ENCODE measurements around the gene FAM222A. TPM values are rescaled to one million over a fixed set of nuclear protein-coding genes. Genes with fewer than 3 reads are reported as not detected.

The FAM222A gene
- total RNA-seq, 3 donors from 2014 or later (not counting 1 experiment from before 2014, with no cell fraction given) = 3.1 to 6.6 (median 4.0) TPM

DNA sequence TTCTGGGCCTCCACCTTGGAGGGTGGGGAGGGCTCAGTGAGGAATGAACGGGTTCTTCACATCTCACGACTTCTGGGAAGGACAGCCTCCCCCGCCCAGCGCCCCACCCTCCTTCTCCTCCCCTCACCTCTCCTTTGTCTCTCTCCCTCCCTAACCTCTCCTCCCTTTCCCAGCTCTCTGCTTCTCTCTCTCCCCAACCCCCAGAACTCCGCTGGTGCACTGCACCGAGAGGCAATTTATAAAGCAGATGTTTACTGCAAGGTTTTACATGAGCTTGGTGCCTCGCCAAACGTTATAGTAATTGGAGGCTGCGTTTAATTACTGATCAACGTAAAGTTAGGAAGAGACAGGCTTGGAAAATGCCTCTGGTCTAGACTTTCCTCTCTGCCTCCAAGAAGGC is 42.9 kb upstream of the FAM222A start:
- DNase-seq (no peak), ATAC-seq (no peak)
- no peak overlapping the region for H3K4me3 ChIP-seq (ENCODE audit: low read length)
- 61% methylated on average over 10 of the region's 10 CpGs for WGBS (ENCODE audit: insufficient coverage)
- H3K4me1 Mint-ChIP-seq = no peaks in the 10 kb centered on the region
- no peaks in the 10 kb centered on the region for H3K4me1 ChIP-seq (ENCODE audit: control insufficient read depth, insufficient read depth, low read length)
- H3K9me3 Mint-ChIP-seq = no peaks in the 10 kb centered on the region
- peaks cover 6 to 7% of the 10 kb centered on the region in 2 donors for H3K27me3 Mint-ChIP-seq (ENCODE audit: low read depth in 2 of 2)
- no peaks in the 10 kb centered on the region for H3K9me3 ChIP-seq (ENCODE audit: control insufficient read depth, insufficient read depth, low read length)
- H3K27ac ChIP-seq (ENCODE audit: low read length) = no peak overlapping the region
- no peaks in the 10 kb centered on the region for H3K36me3 ChIP-seq (ENCODE audit: control insufficient read depth, insufficient read depth, low read length)
- H3K27ac Mint-ChIP-seq = no peak overlapping the region
- TF ChIP-seq, protein P1, sequence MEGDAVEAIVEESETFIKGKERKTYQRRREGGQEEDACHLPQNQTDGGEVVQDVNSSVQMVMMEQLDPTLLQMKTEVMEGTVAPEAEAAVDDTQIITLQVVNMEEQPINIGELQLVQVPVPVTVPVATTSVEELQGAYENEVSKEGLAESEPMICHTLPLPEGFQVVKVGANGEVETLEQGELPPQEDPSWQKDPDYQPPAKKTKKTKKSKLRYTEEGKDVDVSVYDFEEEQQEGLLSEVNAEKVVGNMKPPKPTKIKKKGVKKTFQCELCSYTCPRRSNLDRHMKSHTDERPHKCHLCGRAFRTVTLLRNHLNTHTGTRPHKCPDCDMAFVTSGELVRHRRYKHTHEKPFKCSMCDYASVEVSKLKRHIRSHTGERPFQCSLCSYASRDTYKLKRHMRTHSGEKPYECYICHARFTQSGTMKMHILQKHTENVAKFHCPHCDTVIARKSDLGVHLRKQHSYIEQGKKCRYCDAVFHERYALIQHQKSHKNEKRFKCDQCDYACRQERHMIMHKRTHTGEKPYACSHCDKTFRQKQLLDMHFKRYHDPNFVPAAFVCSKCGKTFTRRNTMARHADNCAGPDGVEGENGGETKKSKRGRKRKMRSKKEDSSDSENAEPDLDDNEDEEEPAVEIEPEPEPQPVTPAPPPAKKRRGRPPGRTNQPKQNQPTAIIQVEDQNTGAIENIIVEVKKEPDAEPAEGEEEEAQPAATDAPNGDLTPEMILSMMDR (IDR thresholded peaks at IDR 0.05) = no peak
- H3K4me3 Mint-ChIP-seq = no peak overlapping the region
- H3K36me3 Mint-ChIP-seq = no peaks in the 10 kb centered on the region
- intact Hi-C loops (cut with micrococcal nuclease) = no loop called here
- H3K27me3 ChIP-seq (ENCODE audit: control insufficient read depth, insufficient read depth, low read length) = no peaks in the 10 kb centered on the region

DNA sequence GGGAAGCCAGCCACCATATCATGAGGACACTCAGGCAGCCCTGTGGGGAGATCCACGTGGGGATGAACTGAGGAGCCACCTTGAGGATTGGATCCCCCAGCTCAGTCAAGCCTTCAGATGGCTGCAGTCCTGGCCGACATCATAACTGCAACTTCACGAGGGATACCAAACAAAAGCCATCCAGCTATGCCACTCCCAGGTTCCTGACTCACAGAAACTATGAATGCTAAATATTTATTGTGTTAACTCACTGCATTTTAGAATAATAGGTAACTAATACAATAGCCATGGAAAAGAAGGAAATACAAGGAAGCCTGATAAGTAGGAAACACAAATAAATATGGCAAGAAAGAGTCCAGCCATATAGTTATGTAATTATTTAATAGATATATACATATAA is 42.1 kb upstream of the FAM222A start:
- TF ChIP-seq, protein P1 (IDR thresholded peaks at IDR 0.05) = no peak
- H3K27me3 ChIP-seq (ENCODE audit: control insufficient read depth, insufficient read depth, low read length) = no peaks in the 10 kb centered on the region
- DNase-seq (no peak), ATAC-seq (no peak)
- 83% methylated on average over 3 of the region's 3 CpGs for WGBS (ENCODE audit: insufficient coverage)
- intact Hi-C loops (cut with micrococcal nuclease) = no loop called here
- Mint-ChIP-seq H3K9me3 (no peaks in the 10 kb centered on the region), H3K4me1 (no peaks in the 10 kb centered on the region), H3K27ac (no peak overlapping the region), H3K4me3 (no peak overlapping the region), H3K27me3 (ENCODE audit: low read depth in 2 of 2) (peaks cover 6 to 7% of the 10 kb centered on the region in 2 donors), H3K36me3 (no peaks in the 10 kb centered on the region)
- H3K27ac ChIP-seq (ENCODE audit: low read length) = no peak overlapping the region
- no peaks in the 10 kb centered on the region for H3K9me3 ChIP-seq (ENCODE audit: control insufficient read depth, insufficient read depth, low read length)
- no peaks in the 10 kb centered on the region for H3K36me3 ChIP-seq (ENCODE audit: control insufficient read depth, insufficient read depth, low read length)
- no peaks in the 10 kb centered on the region for H3K4me1 ChIP-seq (ENCODE audit: control insufficient read depth, insufficient read depth, low read length)
- H3K4me3 ChIP-seq (ENCODE audit: low read length) = no peak overlapping the region

DNA sequence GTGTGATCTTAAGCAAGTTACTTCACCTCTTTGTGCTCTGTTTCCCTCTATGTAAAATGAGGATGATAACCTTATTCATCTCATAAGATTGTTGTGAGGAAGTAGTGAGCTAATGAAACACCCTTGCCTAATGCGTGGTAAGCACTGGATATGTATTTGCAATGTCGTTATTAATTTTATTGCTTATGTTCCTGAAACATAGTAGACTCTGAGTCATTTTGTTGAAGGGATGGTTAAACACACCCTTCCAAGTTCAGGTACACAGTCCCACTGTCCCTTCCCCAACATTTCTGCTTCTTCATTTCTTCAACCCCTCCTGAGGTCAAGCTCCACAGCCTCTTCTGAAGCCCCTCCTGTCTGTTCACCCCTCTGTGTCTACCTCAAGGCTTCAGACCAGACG is 40.2 kb upstream of the FAM222A start:
- Histone ChIP-seq H3K27me3 (ENCODE audit: control insufficient read depth, insufficient read depth, low read length) (no peaks in the 10 kb centered on the region), H3K9me3 (ENCODE audit: control insufficient read depth, insufficient read depth, low read length) (no peaks in the 10 kb centered on the region), H3K36me3 (ENCODE audit: control insufficient read depth, insufficient read depth, low read length) (no peaks in the 10 kb centered on the region), H3K4me1 (ENCODE audit: control insufficient read depth, insufficient read depth, low read length) (no peaks in the 10 kb centered on the region), H3K27ac (ENCODE audit: low read length) (no peak overlapping the region), H3K4me3 (ENCODE audit: low read length) (no peak overlapping the region)
- WGBS (ENCODE audit: insufficient coverage) = 91% methylated on average over 3 of the region's 3 CpGs
- Mint-ChIP-seq H3K36me3 (no peaks in the 10 kb centered on the region), H3K27ac (no peak overlapping the region), H3K9me3 (no peaks in the 10 kb centered on the region), H3K4me1 (no peaks in the 10 kb centered on the region), H3K4me3 (no peak overlapping the region), H3K27me3 (ENCODE audit: low read depth in 2 of 2) (peaks cover 6 to 7% of the 10 kb centered on the region in 2 donors)
- TF ChIP-seq, protein P1 (IDR thresholded peaks at IDR 0.05) = no peak
- ATAC-seq (no peak), DNase-seq (no peak)
- intact Hi-C loops (cut with micrococcal nuclease) = no loop called here

DNA sequence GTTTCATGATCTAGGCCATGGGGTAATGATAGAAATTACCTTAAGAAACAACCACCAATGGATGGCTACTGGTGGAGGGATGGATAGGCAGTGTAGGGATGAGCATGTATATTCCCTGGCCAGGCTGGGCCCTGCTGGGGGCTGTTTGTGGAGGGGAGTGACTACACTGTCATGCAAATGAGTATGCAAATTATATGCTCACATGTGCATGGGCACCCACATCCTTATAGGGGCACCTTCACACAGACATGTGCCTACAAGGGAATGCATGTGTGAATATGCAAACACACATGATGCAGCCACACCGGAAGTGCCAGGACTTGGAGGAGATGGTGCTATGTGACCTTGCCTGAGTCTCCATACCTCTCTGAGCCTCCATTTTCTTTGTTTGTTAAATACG is 39.7 kb upstream of the FAM222A start:
- Histone ChIP-seq H3K27ac (ENCODE audit: low read length) (no peak overlapping the region), H3K4me3 (ENCODE audit: low read length) (no peak overlapping the region), H3K9me3 (ENCODE audit: control insufficient read depth, insufficient read depth, low read length) (no peaks in the 10 kb centered on the region), H3K4me1 (ENCODE audit: control insufficient read depth, insufficient read depth, low read length) (no peaks in the 10 kb centered on the region), H3K27me3 (ENCODE audit: control insufficient read depth, insufficient read depth, low read length) (no peaks in the 10 kb centered on the region), H3K36me3 (ENCODE audit: control insufficient read depth, insufficient read depth, low read length) (no peaks in the 10 kb centered on the region)
- WGBS (ENCODE audit: insufficient coverage) = 81% methylated on average over 2 of the region's 2 CpGs
- H3K27ac Mint-ChIP-seq = no peak overlapping the region
- no peak overlapping the region for H3K4me3 Mint-ChIP-seq
- no peaks in the 10 kb centered on the region for H3K9me3 Mint-ChIP-seq
- ATAC-seq (no peak), DNase-seq (no peak)
- TF ChIP-seq, protein P1 (IDR thresholded peaks at IDR 0.05) = no peak
- intact Hi-C loops (cut with micrococcal nuclease) = no loop called here
- H3K36me3 Mint-ChIP-seq = no peaks in the 10 kb centered on the region
- peaks cover 5 to 6% of the 10 kb centered on the region in 2 donors for H3K27me3 Mint-ChIP-seq (ENCODE audit: low read depth in 2 of 2)
- H3K4me1 Mint-ChIP-seq = no peaks in the 10 kb centered on the region

Measured in natural killer cell (primary cell).